Measurements from ENCODE around the gene PRKCZ. TPM values are rescaled to one million over a fixed set of nuclear protein-coding genes. Genes with fewer than 3 reads are reported as not detected.

The PRKCZ gene
- total RNA-seq, 1 experiment from 2014 or later = 36.0 TPM

GRCh38 chr1:2067393-2067792 is 17.2 kb downstream of the PRKCZ start:
- Histone ChIP-seq H3K36me3 (ENCODE audit: low read depth) (no peaks in the 10 kb centered on the region), H3K27ac (no peak overlapping the region), H3K79me2 (ENCODE audit: low read depth) (no peaks in the 10 kb centered on the region), H2AFZ (no peak overlapping the region), H3K27me3 (ENCODE audit: insufficient read depth, low read depth) (no peaks in the 10 kb centered on the region), H3F3A (ENCODE audit: insufficient read depth, low read depth) (no peaks in the 10 kb centered on the region), H3K4me1 (replicated peaks; ENCODE audit: insufficient read depth) (no peaks in the 10 kb centered on the region), H3K9me3 (ENCODE audit: insufficient read depth, low read depth) (no peaks in the 10 kb centered on the region), H3K4me2 (no peak overlapping the region), H3K9me2 (ENCODE audit: insufficient read depth) (no peaks in the 10 kb centered on the region), H3K4me3 (no peak overlapping the region), H4K20me1 (ENCODE audit: insufficient read depth) (no peaks in the 10 kb centered on the region; the same call in 1 of the 2 replicates)
- intact Hi-C loops (cut with micrococcal nuclease; ENCODE audit: unreplicated experiment) = no loop called here
- TF ChIP-seq EZH2 (IDR thresholded peaks at IDR 0.05; ENCODE audit: low read depth) (no peak), CTCF (conservative IDR thresholded peaks at IDR 0.05) (no peak)
- BruUV-seq (replicated peaks) = no TSS peak
- CTCF ChIA-PET = no interaction called here
- POLR2A ChIA-PET (ENCODE audit: unreplicated experiment) = no interaction called here
- no peak for DNase-seq

GRCh38 chr1:2067981-2068380 is 17.8 kb downstream of the PRKCZ start:
- no peaks in the 10 kb centered on the region for H3K9me3 ChIP-seq (ENCODE audit: insufficient read depth, low read depth)
- H3K79me2 ChIP-seq (ENCODE audit: low read depth) = no peaks in the 10 kb centered on the region
- DNase-seq = no peak
- no peaks in the 10 kb centered on the region; the same call in 1 of the 2 replicates for H4K20me1 ChIP-seq (ENCODE audit: insufficient read depth)
- H3F3A ChIP-seq (ENCODE audit: insufficient read depth, low read depth) = no peaks in the 10 kb centered on the region
- no peaks in the 10 kb centered on the region for H3K4me1 ChIP-seq (replicated peaks; ENCODE audit: insufficient read depth)
- H2AFZ ChIP-seq = no peak overlapping the region
- no peak overlapping the region for H3K4me2 ChIP-seq
- TF ChIP-seq EZH2 (IDR thresholded peaks at IDR 0.05; ENCODE audit: low read depth) = no peak
- TF ChIP-seq CTCF (conservative IDR thresholded peaks at IDR 0.05) = no peak
- no peaks in the 10 kb centered on the region for H3K9me2 ChIP-seq (ENCODE audit: insufficient read depth)
- CTCF ChIA-PET = no interaction called here
- intact Hi-C loops (cut with micrococcal nuclease; ENCODE audit: unreplicated experiment) = no loop called here
- H3K27me3 ChIP-seq (ENCODE audit: insufficient read depth, low read depth) = no peaks in the 10 kb centered on the region
- no peaks in the 10 kb centered on the region for H3K36me3 ChIP-seq (ENCODE audit: low read depth)
- POLR2A ChIA-PET (ENCODE audit: unreplicated experiment) = no interaction called here
- no peak overlapping the region for H3K4me3 ChIP-seq
- no peak overlapping the region for H3K27ac ChIP-seq
- no TSS peak for BruUV-seq (replicated peaks)

GRCh38 chr1:2068951-2069350 is 18.7 kb downstream of the PRKCZ start:
- H3K27ac ChIP-seq = no peak overlapping the region
- no peaks in the 10 kb centered on the region for H3F3A ChIP-seq (ENCODE audit: insufficient read depth, low read depth)
- H3K4me1 ChIP-seq (replicated peaks; ENCODE audit: insufficient read depth) = no peaks in the 10 kb centered on the region
- POLR2A ChIA-PET (ENCODE audit: unreplicated experiment) = no interaction called here
- no peak overlapping the region for H3K4me2 ChIP-seq
- H3K9me2 ChIP-seq (ENCODE audit: insufficient read depth) = no peaks in the 10 kb centered on the region
- H2AFZ ChIP-seq = no peak overlapping the region
- no peaks in the 10 kb centered on the region for H3K27me3 ChIP-seq (ENCODE audit: insufficient read depth, low read depth)
- no peak for DNase-seq
- intact Hi-C loops (cut with micrococcal nuclease; ENCODE audit: unreplicated experiment) = no loop called here
- BruUV-seq (replicated peaks) = no TSS peak
- TF ChIP-seq EZH2 (IDR thresholded peaks at IDR 0.05; ENCODE audit: low read depth) (no peak), CTCF (conservative IDR thresholded peaks at IDR 0.05) (no peak)
- H3K9me3 ChIP-seq (ENCODE audit: insufficient read depth, low read depth) = no peaks in the 10 kb centered on the region
- H3K36me3 ChIP-seq (ENCODE audit: low read depth) = no peaks in the 10 kb centered on the region
- no peaks in the 10 kb centered on the region; the same call in 1 of the 2 replicates for H4K20me1 ChIP-seq (ENCODE audit: insufficient read depth)
- no peak overlapping the region for H3K4me3 ChIP-seq
- no peaks in the 10 kb centered on the region for H3K79me2 ChIP-seq (ENCODE audit: low read depth)
- CTCF ChIA-PET = no interaction called here

All from PC-9 (cell line).